Measurements from ENCODE around the gene DESI2. TPM values are rescaled to one million over a fixed set of nuclear protein-coding genes. Genes with fewer than 3 reads are reported as not detected.
"Not testable (repeated sequence)": the region's sequence is repeated elsewhere in the genome, so short reads cannot be mapped to it uniquely, and the experiment has no call there.

DESI2 gene
- total RNA-seq, 3 donors from 2014 or later, result 26.9 to 30.6 (median 29.7) TPM

DNA sequence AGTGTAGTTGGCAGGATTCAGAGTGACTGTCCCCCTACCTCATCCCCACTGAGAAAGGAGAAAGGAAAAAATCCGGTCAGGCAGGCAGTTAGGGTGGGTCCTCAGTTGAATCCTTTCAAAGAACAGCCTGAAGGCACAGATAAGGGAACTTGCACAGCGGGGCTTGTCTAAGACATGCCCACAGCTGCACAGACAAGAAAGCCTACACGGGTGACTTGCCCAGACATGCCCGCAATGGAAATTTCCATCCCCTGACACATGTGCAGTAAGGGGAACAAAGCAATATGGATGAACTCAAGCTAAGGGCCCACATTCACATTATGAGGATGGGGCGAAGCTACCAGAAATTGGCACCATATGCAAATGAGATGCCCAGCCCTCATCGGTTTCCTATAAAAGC, 82.5 kb downstream of the DESI2 start:
- TF ChIP-seq, protein P1, sequence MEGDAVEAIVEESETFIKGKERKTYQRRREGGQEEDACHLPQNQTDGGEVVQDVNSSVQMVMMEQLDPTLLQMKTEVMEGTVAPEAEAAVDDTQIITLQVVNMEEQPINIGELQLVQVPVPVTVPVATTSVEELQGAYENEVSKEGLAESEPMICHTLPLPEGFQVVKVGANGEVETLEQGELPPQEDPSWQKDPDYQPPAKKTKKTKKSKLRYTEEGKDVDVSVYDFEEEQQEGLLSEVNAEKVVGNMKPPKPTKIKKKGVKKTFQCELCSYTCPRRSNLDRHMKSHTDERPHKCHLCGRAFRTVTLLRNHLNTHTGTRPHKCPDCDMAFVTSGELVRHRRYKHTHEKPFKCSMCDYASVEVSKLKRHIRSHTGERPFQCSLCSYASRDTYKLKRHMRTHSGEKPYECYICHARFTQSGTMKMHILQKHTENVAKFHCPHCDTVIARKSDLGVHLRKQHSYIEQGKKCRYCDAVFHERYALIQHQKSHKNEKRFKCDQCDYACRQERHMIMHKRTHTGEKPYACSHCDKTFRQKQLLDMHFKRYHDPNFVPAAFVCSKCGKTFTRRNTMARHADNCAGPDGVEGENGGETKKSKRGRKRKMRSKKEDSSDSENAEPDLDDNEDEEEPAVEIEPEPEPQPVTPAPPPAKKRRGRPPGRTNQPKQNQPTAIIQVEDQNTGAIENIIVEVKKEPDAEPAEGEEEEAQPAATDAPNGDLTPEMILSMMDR (IDR thresholded peaks at IDR 0.05), result no peak
- Histone ChIP-seq H3K36me3 (ENCODE audit: low read depth) (no peaks in the 10 kb centered on the region), H3K9me3 (no peaks in the 10 kb centered on the region), H3K4me3 (no peak overlapping the region), H3K4me1 (ENCODE audit: low read depth) (no peaks in the 10 kb centered on the region)
- DNase-seq (no peak), ATAC-seq (no peak)
- intact Hi-C loops (cut with DNase I, micrococcal nuclease), result no loop called here

DNA sequence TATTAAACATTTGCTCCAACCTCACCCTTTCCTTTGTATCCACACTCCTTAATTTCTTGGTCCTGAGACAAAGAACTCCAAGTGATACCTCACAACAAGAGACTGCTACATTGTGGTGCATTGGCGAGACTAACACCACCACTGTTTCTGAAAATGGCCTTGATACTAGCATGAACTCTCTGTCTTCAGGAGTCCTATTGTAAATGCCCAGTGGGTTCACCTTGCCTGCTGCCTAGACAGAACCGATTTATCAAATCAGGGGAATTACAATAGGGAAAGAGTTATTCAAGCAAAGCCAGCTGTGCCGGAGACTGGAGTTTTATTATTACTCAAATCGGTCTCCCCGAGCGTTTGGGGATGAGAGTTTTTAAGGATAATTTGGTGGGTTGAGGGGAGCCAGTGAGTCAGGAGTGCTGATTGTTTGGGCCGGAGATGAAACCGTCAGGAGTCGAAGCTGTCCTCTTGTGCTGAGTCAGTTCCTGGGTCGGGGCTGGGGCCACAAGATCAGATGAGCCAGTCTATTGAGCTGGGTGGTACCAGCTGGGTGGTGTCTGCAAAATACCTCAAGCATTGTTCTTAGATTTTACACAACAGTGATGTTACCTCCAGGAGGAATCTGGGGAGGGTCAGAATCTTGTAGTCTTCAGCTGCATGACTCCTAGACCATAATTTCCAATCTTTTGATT, 83.1 kb downstream of the DESI2 start:
- ATAC-seq (no peak), DNase-seq (no peak)
- Histone ChIP-seq H3K9me3 (no peaks in the 10 kb centered on the region), H3K4me3 (no peak overlapping the region), H3K4me1 (ENCODE audit: low read depth) (no peaks in the 10 kb centered on the region), H3K36me3 (ENCODE audit: low read depth) (no peaks in the 10 kb centered on the region)
- TF ChIP-seq, protein P1 (IDR thresholded peaks at IDR 0.05), result no peak
- intact Hi-C loops (cut with DNase I, micrococcal nuclease), result no loop called here

DNA sequence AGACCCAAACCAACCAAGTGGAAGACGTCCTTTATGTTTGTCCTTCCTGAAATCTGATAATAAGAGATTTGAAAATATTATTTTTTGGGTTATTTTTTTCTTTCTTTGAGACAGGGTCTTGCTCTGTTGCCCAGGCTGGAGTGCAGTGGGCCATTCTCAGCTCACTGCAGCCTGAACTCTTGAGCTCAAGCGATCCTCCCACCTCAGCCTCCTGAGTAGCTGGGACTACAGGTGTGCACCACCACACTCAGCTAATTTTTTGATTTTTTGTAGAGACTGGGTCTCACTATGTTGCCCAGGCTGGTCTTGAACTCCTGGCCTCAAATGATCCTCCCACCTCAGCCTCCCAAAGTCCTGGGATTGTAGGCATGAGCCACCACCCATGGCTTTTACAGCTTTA, 86.2 kb downstream of the DESI2 start:
- ATAC-seq; DNase-seq; H3K4me3 ChIP-seq; intact Hi-C loops (cut with DNase I, micrococcal nuclease); H3K4me1 ChIP-seq (ENCODE audit: low read depth); H3K36me3 ChIP-seq (ENCODE audit: low read depth); H3K9me3 ChIP-seq: not testable (repeated sequence)

DNA sequence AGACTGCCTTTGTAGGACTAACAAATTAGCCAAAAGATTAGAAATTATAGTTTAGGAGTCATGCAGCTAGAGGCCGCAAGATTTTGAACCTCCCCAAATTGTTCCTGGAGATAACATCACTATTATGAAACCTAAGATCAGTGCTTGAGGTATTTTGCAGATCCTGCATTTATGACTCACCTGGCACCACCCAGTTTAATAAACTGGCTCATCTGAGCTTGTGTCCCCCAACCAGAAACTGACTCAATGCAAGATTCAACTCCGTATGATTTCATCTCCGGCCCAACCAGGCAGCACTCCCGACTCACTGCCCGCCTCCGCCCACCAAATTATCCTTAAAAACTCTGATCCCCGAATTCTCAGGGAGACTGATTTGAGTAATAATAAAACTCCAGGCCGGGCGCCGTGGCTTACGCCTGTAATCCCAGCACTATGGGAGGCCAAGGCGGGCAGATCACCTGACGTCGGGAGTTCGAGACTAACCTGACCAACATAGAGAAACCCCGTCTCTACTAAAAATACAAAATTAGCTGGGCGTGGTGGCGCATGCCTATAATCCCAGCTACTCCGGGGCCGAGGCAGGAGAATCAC, 87.2 kb downstream of the DESI2 start:
- intact Hi-C loops (cut with DNase I, micrococcal nuclease); H3K36me3 ChIP-seq (ENCODE audit: low read depth); ATAC-seq; H3K4me1 ChIP-seq (ENCODE audit: low read depth); H3K4me3 ChIP-seq; H3K9me3 ChIP-seq: not testable (repeated sequence)
- DNase-seq, result peak in 1 of 3 donors; percentile 9

DNA sequence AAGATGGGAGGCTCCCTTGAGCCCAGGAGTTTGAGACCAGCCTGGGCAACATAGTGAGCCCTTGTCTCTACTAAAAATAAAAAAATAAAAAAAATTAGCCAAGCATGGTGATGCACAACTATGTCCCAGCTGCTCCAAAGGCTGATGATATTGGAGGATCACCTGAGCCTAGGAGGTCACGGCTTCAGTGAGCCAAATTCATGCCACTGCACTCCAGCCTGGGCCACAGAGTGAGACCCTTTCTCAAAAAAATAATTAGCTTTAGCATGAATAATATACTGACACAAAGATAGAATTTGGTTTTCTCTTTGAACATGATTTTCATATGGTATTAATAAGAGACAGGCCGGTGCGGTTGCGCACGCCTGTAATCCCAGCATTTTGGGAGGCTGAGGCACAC, 88.8 kb downstream of the DESI2 start:
- DNase-seq, result no peak
- no peaks in the 10 kb centered on the region for H3K9me3 ChIP-seq
- H3K4me3 ChIP-seq, result no peak overlapping the region
- TF ChIP-seq, protein P1 (IDR thresholded peaks at IDR 0.05), result no peak
- no peaks in the 10 kb centered on the region for H3K36me3 ChIP-seq (ENCODE audit: low read depth)
- no peak for ATAC-seq
- H3K4me1 ChIP-seq (ENCODE audit: low read depth), result no peaks in the 10 kb centered on the region
- intact Hi-C loops (cut with DNase I, micrococcal nuclease), result no loop called here

DNA sequence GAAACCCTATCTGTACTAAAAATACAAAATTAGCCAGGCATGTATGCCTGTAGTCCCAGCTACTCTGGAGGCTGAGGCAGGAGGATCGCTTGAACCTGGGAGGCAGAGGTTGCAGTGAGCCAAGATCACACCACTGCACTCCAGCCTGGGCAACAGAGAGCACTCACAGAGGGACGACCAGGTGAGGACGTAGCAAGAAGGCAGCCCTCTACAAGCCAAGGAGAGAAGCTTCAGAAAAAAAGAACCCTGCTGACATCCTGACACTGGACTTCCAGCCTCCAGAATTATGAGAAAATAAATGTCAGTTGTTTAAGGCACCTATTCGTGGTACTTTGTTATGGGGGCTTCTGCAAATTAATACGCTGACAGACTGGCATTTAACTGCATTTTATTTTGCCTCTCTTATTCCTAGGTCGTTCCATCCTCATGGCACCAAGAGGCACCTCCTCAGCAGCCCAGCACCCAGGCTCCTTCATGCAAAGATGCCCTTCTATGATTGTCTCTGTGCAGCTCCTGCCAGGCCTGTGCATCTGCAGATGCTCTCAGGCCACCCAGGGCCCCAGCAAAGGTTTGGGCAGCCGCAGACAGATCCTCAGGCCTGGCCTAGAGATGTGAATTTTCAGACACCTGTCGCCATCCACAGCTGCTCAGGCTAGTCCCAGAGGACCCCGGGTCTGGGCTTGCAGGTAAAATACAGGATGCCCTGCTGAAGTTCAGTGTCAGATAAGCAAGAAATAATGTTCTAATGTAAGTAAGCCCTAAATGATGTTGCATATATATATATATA, 96.5 kb downstream of the DESI2 start:
- Histone ChIP-seq H3K36me3 (ENCODE audit: low read depth) (no peaks in the 10 kb centered on the region), H3K9me3 (no peaks in the 10 kb centered on the region), H3K4me3 (no peak overlapping the region), H3K4me1 (ENCODE audit: low read depth) (no peaks in the 10 kb centered on the region)
- intact Hi-C loops (cut with DNase I, micrococcal nuclease), result no loop called here
- TF ChIP-seq, protein P1 (IDR thresholded peaks at IDR 0.05), result no peak
- no peak for ATAC-seq
- DNase-seq, result no peak
